PC-3 (cell line): Measurements from ENCODE around the gene SH3PXD2B. TPM values are rescaled to one million over a fixed set of nuclear protein-coding genes. Genes with fewer than 3 reads are reported as not detected.

Source experiments
- ATAC-seq: fragments of 200-7000 bp; cut with Tn5 transposase; 2 replicates; pipeline ENCODE4 v1.9.1; 2020; ENCODE audit warnings: mild to moderate bottlenecking, moderate library complexity
- BruUV-seq: library from RNA; stranded (reverse); fragments of 400-500 nt; replicated peaks from 2 replicates; lab custom pipeline; 2021; lab: Mats Ljungman, UMichigan
- CTCF ChIA-PET: fragments of 300-600 bp; sonication (Branson Sonifier 250); formaldehyde crosslinking; loops from one replicate; lab custom pipeline; 2022; ENCODE audit warnings: antibody characterized with exemption; lab: Charles Lee
- POLR2A ChIA-PET: fragments of 300-600 bp; sonication (Branson Sonifier 250); formaldehyde crosslinking; loops from one replicate; lab custom pipeline; 2022; ENCODE audit warnings: antibody characterized with exemption; ENCODE audit not compliant: unreplicated experiment; lab: Charles Lee
- DNase-seq: peaks from one replicate; pipeline ENCODE4 v3.0.0-alpha.2; 2015
- H2AFZ ChIP-seq: fragments of 300-600 bp; sonication (generic); 2 replicates; pipeline ENCODE4 v1.6.0; 2016; ENCODE audit warnings: antibody characterized with exemption, low read length
- H3F3A ChIP-seq: fragments of 300-600 bp; sonication (generic); one replicate; pipeline ENCODE4 v1.6.0; 2017; ENCODE audit warnings: antibody characterized with exemption, low read length, control low read depth, mild to moderate bottlenecking; ENCODE audit not compliant: unreplicated experiment
- H3K27ac ChIP-seq: fragments of 300-600 bp; sonication (generic); 2 replicates; pipeline ENCODE4 v1.5.1; 2016; ENCODE audit warnings: mild to moderate bottlenecking, low read length
- H3K27me3 ChIP-seq: fragments of 300-600 bp; sonication (generic); 2 replicates; pipeline ENCODE4 v1.6.1; 2016; ENCODE audit warnings: low read length, mixed read lengths
- H3K36me3 ChIP-seq: fragments of 300-600 bp; sonication (generic); 2 replicates; pipeline ENCODE4 v1.6.1; 2016; ENCODE audit warnings: low read depth, mixed run types, low read length, mixed read lengths
- H3K4me1 ChIP-seq: fragments of 300-600 bp; sonication (generic); 2 replicates; pipeline ENCODE4 v1.5.1; 2016; ENCODE audit warnings: low read length; ENCODE audit not compliant: insufficient read depth
- H3K4me2 ChIP-seq: fragments of 300-600 bp; sonication (generic); 2 replicates; pipeline ENCODE4 v1.6.0; 2016; ENCODE audit warnings: low read length
- H3K4me3 ChIP-seq: fragments of 300-600 bp; sonication (generic); 2 replicates; pipeline ENCODE4 v1.5.1; 2016; ENCODE audit warnings: mild to moderate bottlenecking, low read length, mixed read lengths
- H3K79me2 ChIP-seq: fragments of 300-600 bp; sonication (generic); 2 replicates; pipeline ENCODE4 v1.6.1; 2017; ENCODE audit warnings: low read length, mixed read lengths
- H3K9ac ChIP-seq: fragments of 300-600 bp; sonication (generic); 2 replicates; pipeline ENCODE4 v1.6.0; 2016; ENCODE audit warnings: mild to moderate bottlenecking, low read length
- H3K9me2 ChIP-seq: fragments of 300-600 bp; sonication (generic); replicated peaks from 2 replicates; pipeline ENCODE4 v1.6.1; 2016; ENCODE audit warnings: mixed run types, low read length, mixed read lengths
- H3K9me3 ChIP-seq: fragments of 300-600 bp; sonication (generic); 2 replicates; pipeline ENCODE4 v1.6.1; 2016; ENCODE audit warnings: low read length, mixed read lengths
- H4K20me1 ChIP-seq: fragments of 300-600 bp; sonication (generic); 2 replicates; pipeline ENCODE4 v1.6.1; 2016; ENCODE audit warnings: low read length, mixed read lengths
- CTCF ChIP-seq: fragments of 300-600 bp; sonication (generic); conservative IDR thresholded peaks from 2 replicates; pipeline ENCODE4 v1.5.1; 2017; ENCODE audit warnings: antibody characterized with exemption, low read depth, mild to moderate bottlenecking, low read length
- EZH2 ChIP-seq: fragments of 300-600 bp; sonication (generic); IDR thresholded peaks from one replicate; pipeline ENCODE4 v1.6.1; 2017; ENCODE audit warnings: antibody characterized with exemption, mild to moderate bottlenecking, low read length; ENCODE audit not compliant: unreplicated experiment
- EZH2phosphoT487 ChIP-seq: fragments of 300-600 bp; sonication (generic); IDR thresholded peaks from 2 replicates; pipeline ENCODE4 v1.6.1; 2018; ENCODE audit warnings: mild to moderate bottlenecking, antibody characterized with exemption, low read length, borderline replicate concordance
- intact Hi-C: fragments of 100-400 bp; cut with micrococcal nuclease; formaldehyde crosslinking; loops from 2 replicates; pipeline ENCODE4 v1.9.0; 2023
- total RNA-seq: library from RNA; depleted of rRNA; stranded (reverse); fragments of >200 nt; gene quantifications from 2 replicates; pipeline ENCODE4 v1.2.3, GENCODE V29; 2014

SH3PXD2B gene
- total RNA-seq, 1 experiment from 2014 or later: 9.8 TPM

- no peak for TF ChIP-seq EZH2phosphoT487
- no peak for TF ChIP-seq EZH2
- no peak for TF ChIP-seq CTCF
- intact Hi-C loops: no loop called here
- no TSS peak for BruUV-seq
- ATAC-seq: no peak
- H3K9me2 ChIP-seq: no peaks in the 10 kb centered on the region
- H3K4me3 ChIP-seq: no peak overlapping the region
- no peaks in the 10 kb centered on the region for H3K36me3 ChIP-seq
- CTCF ChIA-PET: no interaction called here
- H2AFZ ChIP-seq: no peak overlapping the region
- no peaks in the 10 kb centered on the region for H3K4me1 ChIP-seq
- no peak overlapping the region for H3K4me2 ChIP-seq
- peak; percentile 43 for DNase-seq
- no peak overlapping the region for H3K27ac ChIP-seq
- H3K79me2 ChIP-seq: no peaks in the 10 kb centered on the region
- H3K9ac ChIP-seq: no peak overlapping the region
- no peaks in the 10 kb centered on the region for H4K20me1 ChIP-seq
- no peaks in the 10 kb centered on the region for H3K9me3 ChIP-seq
- no peaks in the 10 kb centered on the region for H3F3A ChIP-seq
- H3K27me3 ChIP-seq: no peaks in the 10 kb centered on the region
- POLR2A ChIA-PET: no interaction called here
These were observed 16.6 kb downstream of the SH3PXD2B start for GRCh38 chr5:172437445-172438318.

- Histone ChIP-seq H3K9ac (no peak overlapping the region), H3K4me3 (no peak overlapping the region), H3K79me2 (no peaks in the 10 kb centered on the region), H3K9me3 (no peaks in the 10 kb centered on the region), H3F3A (no peaks in the 10 kb centered on the region), H3K27ac (no peak overlapping the region), H3K4me1 (no peaks in the 10 kb centered on the region), H2AFZ (no peak overlapping the region), H3K4me2 (no peak overlapping the region), H3K9me2 (no peaks in the 10 kb centered on the region), H4K20me1 (no peaks in the 10 kb centered on the region), H3K36me3 (no peaks in the 10 kb centered on the region), H3K27me3 (no peaks in the 10 kb centered on the region)
- ChIA-PET CTCF (no interaction called here), POLR2A (no interaction called here)
- no TSS peak for BruUV-seq
- TF ChIP-seq EZH2: no peak
- no peak for TF ChIP-seq CTCF
- TF ChIP-seq EZH2phosphoT487: no peak
- ATAC-seq (no peak), DNase-seq (no peak)
- intact Hi-C loops: no loop called here
These were observed 17.4 kb downstream of the SH3PXD2B start for GRCh38 chr5:172436879-172437369.
